ENCODE data around the gene PLXND1. TPM values are rescaled to one million over a fixed set of nuclear protein-coding genes. Genes with fewer than 3 reads are reported as not detected.

The PLXND1 gene
- total RNA-seq, 1 experiment from 2014 or later = 47.3 TPM

GRCh38 chr3:129590215-129590614 is 16.3 kb downstream of the PLXND1 start:
- no peak overlapping the region for H2AFZ ChIP-seq (ENCODE audit: low read depth, low read length, poor library complexity, severe bottlenecking)
- no peaks in the 10 kb centered on the region; a peak in 1 of 4 replicates for H3K36me3 ChIP-seq (ENCODE audit: control insufficient read depth in 1 of 2, insufficient read depth in 2 of 2, low read length in 2 of 2)
- H3K4me1 ChIP-seq (ENCODE audit: control insufficient read depth in 1 of 2, insufficient read depth in 2 of 2, low read length in 2 of 2) = no peaks in the 10 kb centered on the region
- peaks cover 6% of the 10 kb centered on the region; the same call in 1 of the 2 replicates for H3K79me2 ChIP-seq (ENCODE audit: insufficient read depth, low read length)
- ATAC-seq = no peak
- DNase-seq (ENCODE audit: low read depth, low spot score) = no peak
- ChIA-PET RAD21 (ENCODE audit: low non-redundant PET in 1 of 2, low total read pairs in 2 of 2, uncharacterized antibody in 2 of 2, unreplicated experiment in 2 of 2) (no interaction called here), POLR2A (no interaction called here), CTCF (no interaction called here)
- no peaks in the 10 kb centered on the region for H3K9me2 ChIP-seq (ENCODE audit: insufficient read depth)
- H4K20me1 ChIP-seq (ENCODE audit: insufficient read depth) = no peaks in the 10 kb centered on the region
- TF ChIP-seq ZNF274 (IDR thresholded peaks at IDR 0.05; ENCODE audit: low read depth, low read length) (no peak), POLR2A (IDR thresholded peaks at IDR 0.05; ENCODE audit: borderline replicate concordance, extremely low read depth, insufficient read depth, insufficient read length) (no peak), SP1 (IDR thresholded peaks at IDR 0.05; ENCODE audit: low read depth) (no peak), ZFX (IDR thresholded peaks at IDR 0.05) (no peak), POLR2AphosphoS5 (IDR thresholded peaks at IDR 0.05; ENCODE audit: low read depth, low read length) (no peak), SRF (IDR thresholded peaks at IDR 0.05; ENCODE audit: low read depth) (no peak), ELF1 (IDR thresholded peaks at IDR 0.05; ENCODE audit: borderline replicate concordance, low read depth) (no peak), JUND (IDR thresholded peaks at IDR 0.05) (no peak), CBX3 (IDR thresholded peaks at IDR 0.05; ENCODE audit: low read depth) (no peak), ATF3 (IDR thresholded peaks at IDR 0.05) (no peak), CEBPB (IDR thresholded peaks at IDR 0.05; ENCODE audit: low read depth) (no peak), EGR1 (IDR thresholded peaks at IDR 0.05; ENCODE audit: low read depth) (no peak)
- TF ChIP-seq, protein P1, sequence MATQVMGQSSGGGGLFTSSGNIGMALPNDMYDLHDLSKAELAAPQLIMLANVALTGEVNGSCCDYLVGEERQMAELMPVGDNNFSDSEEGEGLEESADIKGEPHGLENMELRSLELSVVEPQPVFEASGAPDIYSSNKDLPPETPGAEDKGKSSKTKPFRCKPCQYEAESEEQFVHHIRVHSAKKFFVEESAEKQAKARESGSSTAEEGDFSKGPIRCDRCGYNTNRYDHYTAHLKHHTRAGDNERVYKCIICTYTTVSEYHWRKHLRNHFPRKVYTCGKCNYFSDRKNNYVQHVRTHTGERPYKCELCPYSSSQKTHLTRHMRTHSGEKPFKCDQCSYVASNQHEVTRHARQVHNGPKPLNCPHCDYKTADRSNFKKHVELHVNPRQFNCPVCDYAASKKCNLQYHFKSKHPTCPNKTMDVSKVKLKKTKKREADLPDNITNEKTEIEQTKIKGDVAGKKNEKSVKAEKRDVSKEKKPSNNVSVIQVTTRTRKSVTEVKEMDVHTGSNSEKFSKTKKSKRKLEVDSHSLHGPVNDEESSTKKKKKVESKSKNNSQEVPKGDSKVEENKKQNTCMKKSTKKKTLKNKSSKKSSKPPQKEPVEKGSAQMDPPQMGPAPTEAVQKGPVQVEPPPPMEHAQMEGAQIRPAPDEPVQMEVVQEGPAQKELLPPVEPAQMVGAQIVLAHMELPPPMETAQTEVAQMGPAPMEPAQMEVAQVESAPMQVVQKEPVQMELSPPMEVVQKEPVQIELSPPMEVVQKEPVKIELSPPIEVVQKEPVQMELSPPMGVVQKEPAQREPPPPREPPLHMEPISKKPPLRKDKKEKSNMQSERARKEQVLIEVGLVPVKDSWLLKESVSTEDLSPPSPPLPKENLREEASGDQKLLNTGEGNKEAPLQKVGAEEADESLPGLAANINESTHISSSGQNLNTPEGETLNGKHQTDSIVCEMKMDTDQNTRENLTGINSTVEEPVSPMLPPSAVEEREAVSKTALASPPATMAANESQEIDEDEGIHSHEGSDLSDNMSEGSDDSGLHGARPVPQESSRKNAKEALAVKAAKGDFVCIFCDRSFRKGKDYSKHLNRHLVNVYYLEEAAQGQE (IDR thresholded peaks at IDR 0.05; ENCODE audit: low read depth) = no peak
- no peaks in the 10 kb centered on the region for H3K27me3 ChIP-seq (ENCODE audit: insufficient read depth, low read length)
- no TSS peak for BruUV-seq (replicated peaks)
- H3K9ac ChIP-seq (ENCODE audit: low read length) = no peak overlapping the region
- intact Hi-C loops (cut with micrococcal nuclease) = no loop called here
- H3K27ac ChIP-seq (ENCODE audit: low read depth, low read length) = no peak overlapping the region
- H3K9me3 ChIP-seq (ENCODE audit: control insufficient read depth in 1 of 2, insufficient read depth in 1 of 2, low read depth in 1 of 2, low read length in 2 of 2) = no peaks in the 10 kb centered on the region
- H3K4me2 ChIP-seq (ENCODE audit: low read length) = no peak overlapping the region
- H3K4me3 ChIP-seq (replicated peaks in 1 of 2; ENCODE audit: low read depth in 1 of 2, low read length in 2 of 2) = no peak overlapping the region

Measured in HCT116 (cell line).